ENCODE results near the gene SPATA6L. TPM values are rescaled to one million over a fixed set of nuclear protein-coding genes. Genes with fewer than 3 reads are reported as not detected.

SPATA6L gene
- total and polyA plus RNA-seq, 2 of the 4 experiments (the other 2 are of a cell fraction), result 0.18 to 0.84 TPM

DNA sequence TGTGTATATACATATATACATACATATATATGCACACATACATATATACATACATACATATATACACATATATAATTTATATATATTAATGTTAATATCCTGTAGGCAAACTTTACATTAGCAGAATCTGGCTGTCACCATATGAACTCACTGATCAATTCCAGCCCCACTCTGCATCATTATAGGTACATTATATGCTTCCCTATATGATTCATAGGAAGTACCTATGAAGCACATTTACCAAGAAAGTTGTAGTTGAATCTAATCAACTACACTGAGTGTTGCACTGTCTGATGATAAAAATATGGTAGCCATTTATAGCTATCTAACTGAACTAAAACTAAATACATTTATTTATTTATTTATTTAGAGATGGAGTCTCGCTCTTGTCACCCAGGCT is 5.5 kb upstream of the SPATA6L start:
- Histone ChIP-seq H4K91ac (ENCODE audit: insufficient read depth, low read depth, low read length) (no peak overlapping the region), H3K4me1 (ENCODE audit: control insufficient read depth, insufficient read depth, low read length) (peaks cover 2% of the 10 kb centered on the region; the same call in 1 of the 2 replicates), H4K20me1 (ENCODE audit: insufficient read depth, low read length) (no peaks in the 10 kb centered on the region), H2BK20ac (ENCODE audit: low read depth, low read length) (no peak overlapping the region), H2BK15ac (ENCODE audit: low read depth, low read length) (no peak overlapping the region), H3K18ac (ENCODE audit: low read depth, low read length) (no peak overlapping the region), H3K27ac (ENCODE audit: insufficient read depth, low read length) (no peak overlapping the region), H3K4me2 (ENCODE audit: low read depth, low read length) (no peak overlapping the region), H4K8ac (ENCODE audit: low read depth in 2 of 2, low read length in 2 of 2) (no peak overlapping the region), H3K56ac (ENCODE audit: extremely low read depth, insufficient read depth, low read length) (no peak overlapping the region), H2AFZ (replicated peaks; ENCODE audit: low read length, poor library complexity) (no peak overlapping the region), H2AK9ac (replicated peaks; ENCODE audit: low read depth, low read length, poor library complexity) (no peak overlapping the region), H2BK120ac (ENCODE audit: low read depth, low read length) (no peak overlapping the region), H3K9me1 (ENCODE audit: insufficient read depth, low read length) (no peaks in the 10 kb centered on the region), H3K27me3 (ENCODE audit: control insufficient read depth, insufficient read depth, low read length) (no peaks in the 10 kb centered on the region; the same call in 1 of the 2 replicates), H3K14ac (replicated peaks; ENCODE audit: low read depth, low read length) (no peak overlapping the region), H2AK5ac (ENCODE audit: low read depth, low read length) (no peak overlapping the region), H3K23ac (ENCODE audit: low read depth, low read length) (no peak overlapping the region), H3K79me1 (ENCODE audit: low read depth in 1 of 2, low read length in 2 of 2) (no peaks in the 10 kb centered on the region), H3K36me3 (ENCODE audit: control insufficient read depth, insufficient read depth, low read length) (no peaks in the 10 kb centered on the region), H3K9me3 (ENCODE audit: control insufficient read depth, insufficient read depth, low read length) (no peaks in the 10 kb centered on the region), H3K9ac (ENCODE audit: low read depth, low read length) (no peak overlapping the region), H3K4me3 (ENCODE audit: insufficient read depth, low read depth, low read length) (no peak overlapping the region), H4K5ac (ENCODE audit: low read depth, low read length) (no peak overlapping the region), H3K4ac (ENCODE audit: low read depth, low read length) (no peak overlapping the region), H2BK5ac (ENCODE audit: low read depth, low read length, poor library complexity, severe bottlenecking) (no peak overlapping the region)
- intact Hi-C loops (cut with micrococcal nuclease), result no loop called here
- dilution Hi-C loops (cut with HindIII; ENCODE audit: low sequenced_read_pairs, unreplicated experiment), result no loop called here
- DNase-seq (no peak), ATAC-seq (ENCODE audit: low read depth) (no peak)
- ChIA-PET CTCF (no interaction called here), POLR2A (ENCODE audit: unreplicated experiment) (no interaction called here)
- BruUV-seq (replicated peaks), result no TSS peak
- in situ Hi-C loops (cut with MboI; ENCODE audit: low sequenced_read_pairs), result no loop called here
- TF ChIP-seq MAFK (IDR thresholded peaks at IDR 0.05; ENCODE audit: low read depth, low read length), result no peak
- TF ChIP-seq FOS (IDR thresholded peaks at IDR 0.05; ENCODE audit: low read depth, low read length), result no peak
- no peak for TF ChIP-seq RFX5 (IDR thresholded peaks at IDR 0.05; ENCODE audit: low read depth, low read length)
- no peak for TF ChIP-seq POLR2A (IDR thresholded peaks at IDR 0.05; ENCODE audit: low read depth, low read length)
- TF ChIP-seq NFE2L2 (IDR thresholded peaks at IDR 0.05; ENCODE audit: low read depth, low read length), result no peak
- TF ChIP-seq, protein P1, sequence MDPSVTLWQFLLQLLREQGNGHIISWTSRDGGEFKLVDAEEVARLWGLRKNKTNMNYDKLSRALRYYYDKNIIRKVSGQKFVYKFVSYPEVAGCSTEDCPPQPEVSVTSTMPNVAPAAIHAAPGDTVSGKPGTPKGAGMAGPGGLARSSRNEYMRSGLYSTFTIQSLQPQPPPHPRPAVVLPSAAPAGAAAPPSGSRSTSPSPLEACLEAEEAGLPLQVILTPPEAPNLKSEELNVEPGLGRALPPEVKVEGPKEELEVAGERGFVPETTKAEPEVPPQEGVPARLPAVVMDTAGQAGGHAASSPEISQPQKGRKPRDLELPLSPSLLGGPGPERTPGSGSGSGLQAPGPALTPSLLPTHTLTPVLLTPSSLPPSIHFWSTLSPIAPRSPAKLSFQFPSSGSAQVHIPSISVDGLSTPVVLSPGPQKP (IDR thresholded peaks at IDR 0.05; ENCODE audit: borderline replicate concordance, low read depth, low read length), result no peak
- TF ChIP-seq, protein P2, sequence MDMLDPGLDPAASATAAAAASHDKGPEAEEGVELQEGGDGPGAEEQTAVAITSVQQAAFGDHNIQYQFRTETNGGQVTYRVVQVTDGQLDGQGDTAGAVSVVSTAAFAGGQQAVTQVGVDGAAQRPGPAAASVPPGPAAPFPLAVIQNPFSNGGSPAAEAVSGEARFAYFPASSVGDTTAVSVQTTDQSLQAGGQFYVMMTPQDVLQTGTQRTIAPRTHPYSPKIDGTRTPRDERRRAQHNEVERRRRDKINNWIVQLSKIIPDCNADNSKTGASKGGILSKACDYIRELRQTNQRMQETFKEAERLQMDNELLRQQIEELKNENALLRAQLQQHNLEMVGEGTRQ (IDR thresholded peaks at IDR 0.05; ENCODE audit: low read depth, low read length), result no peak
- no peak for TF ChIP-seq RAD21 (IDR thresholded peaks at IDR 0.05; ENCODE audit: low read length)
- TF ChIP-seq BHLHE40 (IDR thresholded peaks at IDR 0.05; ENCODE audit: low read depth, low read length), result no peak
- TF ChIP-seq, protein P3, sequence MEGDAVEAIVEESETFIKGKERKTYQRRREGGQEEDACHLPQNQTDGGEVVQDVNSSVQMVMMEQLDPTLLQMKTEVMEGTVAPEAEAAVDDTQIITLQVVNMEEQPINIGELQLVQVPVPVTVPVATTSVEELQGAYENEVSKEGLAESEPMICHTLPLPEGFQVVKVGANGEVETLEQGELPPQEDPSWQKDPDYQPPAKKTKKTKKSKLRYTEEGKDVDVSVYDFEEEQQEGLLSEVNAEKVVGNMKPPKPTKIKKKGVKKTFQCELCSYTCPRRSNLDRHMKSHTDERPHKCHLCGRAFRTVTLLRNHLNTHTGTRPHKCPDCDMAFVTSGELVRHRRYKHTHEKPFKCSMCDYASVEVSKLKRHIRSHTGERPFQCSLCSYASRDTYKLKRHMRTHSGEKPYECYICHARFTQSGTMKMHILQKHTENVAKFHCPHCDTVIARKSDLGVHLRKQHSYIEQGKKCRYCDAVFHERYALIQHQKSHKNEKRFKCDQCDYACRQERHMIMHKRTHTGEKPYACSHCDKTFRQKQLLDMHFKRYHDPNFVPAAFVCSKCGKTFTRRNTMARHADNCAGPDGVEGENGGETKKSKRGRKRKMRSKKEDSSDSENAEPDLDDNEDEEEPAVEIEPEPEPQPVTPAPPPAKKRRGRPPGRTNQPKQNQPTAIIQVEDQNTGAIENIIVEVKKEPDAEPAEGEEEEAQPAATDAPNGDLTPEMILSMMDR (conservative IDR thresholded peaks at IDR 0.05; ENCODE audit: low read depth, low read length), result no peak
- TF ChIP-seq CHD1 (IDR thresholded peaks at IDR 0.05; ENCODE audit: low read depth, low read length), result no peak
- TF ChIP-seq MXI1 (IDR thresholded peaks at IDR 0.05; ENCODE audit: borderline replicate concordance, low read depth, low read length), result no peak
- no peak for TF ChIP-seq SMC3 (IDR thresholded peaks at IDR 0.05; ENCODE audit: low read depth, low read length)
- no peak for TF ChIP-seq RCOR1 (IDR thresholded peaks at IDR 0.05; ENCODE audit: insufficient replicate concordance, low read length)
- no peak for TF ChIP-seq MAZ (IDR thresholded peaks at IDR 0.05; ENCODE audit: borderline replicate concordance, low read depth, low read length)
- no peak for TF ChIP-seq CEBPB (IDR thresholded peaks at IDR 0.05; ENCODE audit: low read depth, low read length)
- no CpG with 5 or more reads among the region's 1 CpG for WGBS, 2 experiments (ENCODE audit: extremely low coverage in 2 of 2, insufficient read length in 1 of 2)
